Measurements from ENCODE around the gene TMEM209.

The TMEM209 gene

GRCh38 chr7:130216750-130217149 is 11.5 kb upstream of the TMEM209 start:
- TF ChIP-seq CTCF (IDR thresholded peaks at IDR 0.05; ENCODE audit: poor library complexity, severe bottlenecking), result no peak
- H3K27me3 ChIP-seq (ENCODE audit: insufficient read depth, poor library complexity, severe bottlenecking), result no peaks in the 10 kb centered on the region
- no peak overlapping the region for H3K27ac ChIP-seq (ENCODE audit: poor library complexity, severe bottlenecking)
- no peak overlapping the region for H3K4me3 ChIP-seq (ENCODE audit: severe bottlenecking)
- H3K36me3 ChIP-seq (ENCODE audit: low read depth), result no peaks in the 10 kb centered on the region
- H3K4me1 ChIP-seq (ENCODE audit: insufficient read depth, poor library complexity, severe bottlenecking), result no peaks in the 10 kb centered on the region
- ATAC-seq (ENCODE audit: low read depth) (no peak), DNase-seq (ENCODE audit: low spot score) (no peak)
- H3K9me3 ChIP-seq (ENCODE audit: severe bottlenecking), result no peaks in the 10 kb centered on the region

GRCh38 chr7:130216025-130216424 is 10.8 kb upstream of the TMEM209 start:
- Histone ChIP-seq H3K9me3 (ENCODE audit: severe bottlenecking) (no peaks in the 10 kb centered on the region), H3K27me3 (ENCODE audit: insufficient read depth, poor library complexity, severe bottlenecking) (no peaks in the 10 kb centered on the region), H3K4me1 (ENCODE audit: insufficient read depth, poor library complexity, severe bottlenecking) (no peaks in the 10 kb centered on the region), H3K27ac (ENCODE audit: poor library complexity, severe bottlenecking) (no peak overlapping the region), H3K4me3 (ENCODE audit: severe bottlenecking) (no peak overlapping the region), H3K36me3 (ENCODE audit: low read depth) (no peaks in the 10 kb centered on the region)
- TF ChIP-seq CTCF (IDR thresholded peaks at IDR 0.05; ENCODE audit: poor library complexity, severe bottlenecking), result no peak
- DNase-seq (ENCODE audit: low spot score) (no peak), ATAC-seq (ENCODE audit: low read depth) (no peak)

- H3K27ac ChIP-seq (ENCODE audit: poor library complexity, severe bottlenecking), result no peak overlapping the region
- H3K9me3 ChIP-seq (ENCODE audit: severe bottlenecking), result no peaks in the 10 kb centered on the region
- no peak for TF ChIP-seq CTCF (IDR thresholded peaks at IDR 0.05; ENCODE audit: poor library complexity, severe bottlenecking)
- H3K27me3 ChIP-seq (ENCODE audit: insufficient read depth, poor library complexity, severe bottlenecking), result no peaks in the 10 kb centered on the region
- ATAC-seq (ENCODE audit: low read depth) (no peak), DNase-seq (ENCODE audit: low spot score) (no peak)
- no peak overlapping the region for H3K4me3 ChIP-seq (ENCODE audit: severe bottlenecking)
- peaks cover 9% of the 10 kb centered on the region for H3K4me1 ChIP-seq (ENCODE audit: insufficient read depth, poor library complexity, severe bottlenecking)
- H3K36me3 ChIP-seq (ENCODE audit: low read depth), result no peaks in the 10 kb centered on the region
Measured at GRCh38 chr7:130213828-130214227, 8.6 kb upstream of the TMEM209 start.

GRCh38 chr7:130210181-130210935 is 5.2 kb upstream of the TMEM209 start:
- DNase-seq (ENCODE audit: low spot score), result no peak
- Histone ChIP-seq H3K36me3 (ENCODE audit: low read depth) (no peaks in the 10 kb centered on the region), H3K4me3 (ENCODE audit: severe bottlenecking) (no peak overlapping the region), H3K4me1 (ENCODE audit: insufficient read depth, poor library complexity, severe bottlenecking) (peaks cover 12% of the 10 kb centered on the region), H3K9me3 (ENCODE audit: severe bottlenecking) (no peaks in the 10 kb centered on the region), H3K27ac (ENCODE audit: poor library complexity, severe bottlenecking) (no peak overlapping the region), H3K27me3 (ENCODE audit: insufficient read depth, poor library complexity, severe bottlenecking) (no peaks in the 10 kb centered on the region)
- TF ChIP-seq CTCF (IDR thresholded peaks at IDR 0.05; ENCODE audit: poor library complexity, severe bottlenecking), result no peak
- peak; percentile 58; the same call in 2 of the 3 replicates for ATAC-seq (ENCODE audit: low read depth)

- Histone ChIP-seq H3K36me3 (ENCODE audit: low read depth) (peaks cover 10% of the 10 kb centered on the region), H3K27ac (ENCODE audit: poor library complexity, severe bottlenecking) (no peak overlapping the region), H3K4me1 (ENCODE audit: insufficient read depth, poor library complexity, severe bottlenecking) (peaks cover 20% of the 10 kb centered on the region), H3K27me3 (ENCODE audit: insufficient read depth, poor library complexity, severe bottlenecking) (no peaks in the 10 kb centered on the region), H3K4me3 (ENCODE audit: severe bottlenecking) (no peak overlapping the region), H3K9me3 (ENCODE audit: severe bottlenecking) (no peaks in the 10 kb centered on the region)
- ATAC-seq (ENCODE audit: low read depth) (no peak), DNase-seq (ENCODE audit: low spot score) (no peak)
- TF ChIP-seq CTCF (IDR thresholded peaks at IDR 0.05; ENCODE audit: poor library complexity, severe bottlenecking), result no peak
Measured at GRCh38 chr7:130208516-130208915, 3.3 kb upstream of the TMEM209 start.

Measured in RWPE2 (cell line).